Measurements from ENCODE around the gene ATP2B2. TPM values are rescaled to one million over a fixed set of nuclear protein-coding genes. Genes with fewer than 3 reads are reported as not detected.

ATP2B2 gene
- total RNA-seq, 1 donor from 2014 or later = not detected

DNA sequence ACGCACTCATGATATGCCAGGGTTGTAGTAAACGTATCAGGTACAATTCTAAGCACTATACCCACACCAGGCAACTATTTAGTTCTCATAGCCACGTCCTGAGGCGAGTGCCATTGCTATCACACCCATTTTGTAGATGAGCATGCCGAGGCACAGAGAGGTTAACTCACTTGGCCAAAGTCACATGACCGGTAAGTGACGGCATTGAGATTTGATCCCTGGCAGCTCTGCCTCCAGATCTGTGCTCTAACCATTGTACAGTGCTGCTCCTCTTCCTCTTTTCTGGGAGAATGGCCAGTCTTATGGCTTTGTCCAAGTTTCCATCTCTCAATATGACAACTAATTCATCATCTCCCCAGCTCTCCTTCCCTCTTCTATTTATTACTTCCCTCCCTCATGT lies 18.9 kb upstream of the ATP2B2 start:
- Histone ChIP-seq H3K27ac (replicated peaks) (no peak overlapping the region), H3K4me1 (peaks cover 3% of the 10 kb centered on the region), H3K27me3 (ENCODE audit: low read depth) (peaks cover 76% of the 10 kb centered on the region), H3K36me3 (no peaks in the 10 kb centered on the region), H3K4me3 (no peak overlapping the region), H3K9me3 (replicated peaks) (no peaks in the 10 kb centered on the region)
- intact Hi-C loops (cut with micrococcal nuclease) = no loop called here
- TF ChIP-seq, protein P1, sequence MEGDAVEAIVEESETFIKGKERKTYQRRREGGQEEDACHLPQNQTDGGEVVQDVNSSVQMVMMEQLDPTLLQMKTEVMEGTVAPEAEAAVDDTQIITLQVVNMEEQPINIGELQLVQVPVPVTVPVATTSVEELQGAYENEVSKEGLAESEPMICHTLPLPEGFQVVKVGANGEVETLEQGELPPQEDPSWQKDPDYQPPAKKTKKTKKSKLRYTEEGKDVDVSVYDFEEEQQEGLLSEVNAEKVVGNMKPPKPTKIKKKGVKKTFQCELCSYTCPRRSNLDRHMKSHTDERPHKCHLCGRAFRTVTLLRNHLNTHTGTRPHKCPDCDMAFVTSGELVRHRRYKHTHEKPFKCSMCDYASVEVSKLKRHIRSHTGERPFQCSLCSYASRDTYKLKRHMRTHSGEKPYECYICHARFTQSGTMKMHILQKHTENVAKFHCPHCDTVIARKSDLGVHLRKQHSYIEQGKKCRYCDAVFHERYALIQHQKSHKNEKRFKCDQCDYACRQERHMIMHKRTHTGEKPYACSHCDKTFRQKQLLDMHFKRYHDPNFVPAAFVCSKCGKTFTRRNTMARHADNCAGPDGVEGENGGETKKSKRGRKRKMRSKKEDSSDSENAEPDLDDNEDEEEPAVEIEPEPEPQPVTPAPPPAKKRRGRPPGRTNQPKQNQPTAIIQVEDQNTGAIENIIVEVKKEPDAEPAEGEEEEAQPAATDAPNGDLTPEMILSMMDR (IDR thresholded peaks at IDR 0.05; ENCODE audit: borderline replicate concordance) = no peak
- no peak for DNase-seq

DNA sequence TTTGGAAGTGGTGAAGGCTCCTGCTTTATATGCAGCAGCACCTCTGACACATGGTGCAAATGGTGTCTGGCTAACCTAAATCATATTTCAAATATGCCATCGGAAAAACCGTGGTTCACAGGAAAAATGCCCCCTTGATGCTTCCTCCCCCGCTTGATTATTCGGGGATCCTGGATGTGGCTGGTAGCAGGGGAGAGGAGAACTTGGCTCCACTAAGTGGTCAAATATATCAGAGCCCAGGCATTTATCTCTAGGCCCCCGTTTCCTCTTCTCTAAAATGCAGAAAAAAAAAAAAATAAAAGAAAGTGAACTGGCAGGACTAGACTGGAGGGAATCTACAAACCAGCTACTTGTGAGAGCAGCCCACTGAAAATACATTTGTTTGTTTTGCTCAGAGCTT lies 18.2 kb upstream of the ATP2B2 start:
- TF ChIP-seq, protein P1 (IDR thresholded peaks at IDR 0.05; ENCODE audit: borderline replicate concordance) = no peak
- peaks cover 69% of the 10 kb centered on the region for H3K27me3 ChIP-seq (ENCODE audit: low read depth)
- no peaks in the 10 kb centered on the region for H3K9me3 ChIP-seq (replicated peaks)
- intact Hi-C loops (cut with micrococcal nuclease) = no loop called here
- peaks cover 9% of the 10 kb centered on the region for H3K4me1 ChIP-seq
- H3K27ac ChIP-seq (replicated peaks) = no peak overlapping the region
- no peak for DNase-seq
- no peaks in the 10 kb centered on the region for H3K36me3 ChIP-seq
- no peak overlapping the region for H3K4me3 ChIP-seq

DNA sequence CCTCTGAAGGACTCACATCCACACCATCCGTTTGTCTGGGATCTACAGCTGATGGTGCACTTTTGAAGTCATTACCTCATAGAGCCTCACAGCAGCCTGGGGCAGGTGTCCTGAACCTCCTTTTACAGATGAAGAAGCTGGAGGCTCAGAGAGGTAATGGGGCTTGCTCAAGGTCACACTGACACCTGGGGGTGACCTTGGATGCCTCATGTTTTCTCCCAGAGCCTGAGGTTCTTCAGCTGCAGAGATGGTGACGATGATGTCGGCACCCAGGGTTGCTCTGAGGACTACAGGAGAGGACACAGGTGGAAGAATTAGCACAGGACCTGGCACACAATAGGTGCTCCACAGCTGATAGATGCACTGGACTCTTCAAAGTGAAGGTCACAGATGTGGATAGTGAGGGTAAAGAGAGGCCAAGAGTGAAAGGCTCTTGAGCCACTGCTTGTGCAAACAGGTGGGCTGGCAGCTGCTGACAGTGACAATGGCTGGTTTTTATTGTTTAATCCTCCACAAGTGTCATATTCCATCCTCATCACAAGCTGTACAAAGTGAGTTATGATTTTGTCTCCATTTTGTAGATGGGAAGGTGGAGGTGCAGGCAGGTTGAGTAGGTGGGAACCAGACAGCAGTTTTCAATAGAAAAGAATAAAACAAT lies 17.4 kb upstream of the ATP2B2 start:
- no peak for DNase-seq
- H3K9me3 ChIP-seq (replicated peaks) = no peaks in the 10 kb centered on the region
- H3K4me3 ChIP-seq = no peak overlapping the region
- intact Hi-C loops (cut with micrococcal nuclease) = no loop called here
- peaks cover 69% of the 10 kb centered on the region for H3K27me3 ChIP-seq (ENCODE audit: low read depth)
- H3K27ac ChIP-seq (replicated peaks) = no peak overlapping the region
- H3K4me1 ChIP-seq = peaks cover 17% of the 10 kb centered on the region
- no peaks in the 10 kb centered on the region for H3K36me3 ChIP-seq
- TF ChIP-seq, protein P1 (IDR thresholded peaks at IDR 0.05; ENCODE audit: borderline replicate concordance) = no peak

DNA sequence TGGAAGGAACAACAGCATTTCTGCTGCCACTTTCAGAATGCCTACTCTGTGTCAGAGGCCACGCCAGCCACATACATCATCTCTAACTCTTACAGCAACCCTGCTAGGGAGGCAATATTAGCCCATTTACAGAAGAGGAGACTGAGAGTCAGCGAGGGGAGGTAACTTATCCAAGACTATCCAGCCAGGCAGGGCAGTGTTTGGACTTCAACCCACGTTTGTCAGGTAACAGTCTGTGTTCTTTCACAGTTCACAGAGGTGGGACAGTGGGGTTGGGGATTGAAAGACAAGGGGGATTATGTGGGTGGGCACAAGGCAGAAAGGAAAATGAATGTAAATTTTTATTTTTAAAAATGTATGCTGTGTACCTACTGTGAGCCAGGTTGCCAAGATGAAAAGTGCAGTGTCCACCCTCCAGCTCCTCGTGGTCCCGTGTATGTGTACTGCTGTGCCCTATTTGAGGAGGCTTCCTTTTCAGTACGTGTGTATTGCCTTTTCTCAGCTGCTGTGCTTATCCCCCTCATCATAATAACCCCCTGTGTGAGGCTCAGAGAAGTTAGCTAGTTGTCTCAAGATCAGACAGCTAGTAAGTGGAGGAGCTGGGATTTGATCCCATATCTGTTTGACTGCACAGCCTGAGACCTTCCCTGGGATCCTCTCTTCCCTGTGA lies 16.5 kb upstream of the ATP2B2 start:
- Histone ChIP-seq H3K9me3 (replicated peaks) (no peaks in the 10 kb centered on the region), H3K4me1 (peaks cover 25% of the 10 kb centered on the region), H3K27ac (replicated peaks) (no peak overlapping the region), H3K4me3 (no peak overlapping the region), H3K36me3 (no peaks in the 10 kb centered on the region), H3K27me3 (ENCODE audit: low read depth) (peaks cover 63% of the 10 kb centered on the region)
- DNase-seq = no peak
- TF ChIP-seq, protein P1 (IDR thresholded peaks at IDR 0.05; ENCODE audit: borderline replicate concordance) = no peak
- intact Hi-C loops (cut with micrococcal nuclease) = no loop called here

DNA sequence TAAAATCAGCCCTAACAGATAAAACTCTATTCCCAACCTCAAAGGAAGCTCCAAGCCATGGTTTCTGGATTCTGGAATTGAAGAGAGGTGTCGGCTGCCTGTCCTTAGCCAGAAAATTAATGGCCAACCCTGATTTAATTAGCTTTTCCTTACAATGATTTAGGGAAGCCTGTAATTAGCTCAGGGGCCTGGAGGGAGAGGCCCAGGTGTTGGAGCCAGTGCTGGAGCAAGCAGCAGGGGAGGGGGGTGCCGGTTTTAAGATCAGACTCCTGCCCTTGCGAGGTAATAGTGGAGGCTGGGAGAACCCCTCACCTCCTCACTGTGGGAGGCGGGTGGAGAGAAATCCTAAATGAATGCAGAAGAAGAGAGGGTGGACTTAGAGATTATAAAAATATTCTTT lies 14.7 kb upstream of the ATP2B2 start:
- Histone ChIP-seq H3K27me3 (ENCODE audit: low read depth) (peaks cover 61% of the 10 kb centered on the region), H3K9me3 (replicated peaks) (no peaks in the 10 kb centered on the region), H3K4me3 (no peak overlapping the region), H3K4me1 (peaks cover 34% of the 10 kb centered on the region), H3K36me3 (no peaks in the 10 kb centered on the region), H3K27ac (replicated peaks) (no peak overlapping the region)
- TF ChIP-seq, protein P1 (IDR thresholded peaks at IDR 0.05; ENCODE audit: borderline replicate concordance) = no peak
- DNase-seq = no peak
- intact Hi-C loops (cut with micrococcal nuclease) = no loop called here
